GM10266 (cell line): ENCODE measurements around the gene FLACC1.

Source experiments
- DNase-seq: peaks from one replicate; pipeline ENCODE4 v3.0.0; 2012; ENCODE audit errors: extremely low spot score
- CTCF ChIP-seq: IDR thresholded peaks from 2 replicates; pipeline ENCODE4 v1.5.1; 2012; ENCODE audit warnings: mild to moderate bottlenecking, low read depth; ENCODE audit not compliant: control insufficient read depth, insufficient read depth; ENCODE audit errors: missing control alignments

The FLACC1 gene

GRCh38 chr2:201349601-201350000, 7.5 kb downstream of the FLACC1 start:
- TF ChIP-seq CTCF, result no peak
- DNase-seq, result no peak

- TF ChIP-seq CTCF, result no peak
- DNase-seq, result no peak
Measured at GRCh38 chr2:201348758-201349157, 8.4 kb downstream of the FLACC1 start.

- TF ChIP-seq CTCF, result no peak
- no peak for DNase-seq
Measured at GRCh38 chr2:201347138-201347537, 10.0 kb downstream of the FLACC1 start.

- DNase-seq, result no peak
- TF ChIP-seq CTCF, result no peak
Measured at GRCh38 chr2:201345625-201346213, 11.4 kb downstream of the FLACC1 start.

- DNase-seq, result no peak
- TF ChIP-seq CTCF, result peak; percentile 20
Measured at GRCh38 chr2:201344663-201345366, 12.3 kb downstream of the FLACC1 start.

GRCh38 chr2:201343559-201343958, 13.6 kb downstream of the FLACC1 start:
- TF ChIP-seq CTCF, result no peak
- DNase-seq, result no peak

GRCh38 chr2:201342923-201343322, 14.2 kb downstream of the FLACC1 start:
- DNase-seq, result no peak
- TF ChIP-seq CTCF, result no peak
